NOMO-1 treated with dmso at 0.1 percent for 144 hours (cell line): ENCODE results near the gene EXOC3L4.
"Not testable (repeated sequence)": the region's sequence is repeated elsewhere in the genome, so short reads cannot be mapped to it uniquely, and the experiment has no call there.

Experiments
- DNase-seq: peaks from one replicate; lab custom pipeline; 2025; ENCODE audit not compliant: unreplicated experiment; lab: John Stamatoyannopoulos, UW

Gene EXOC3L4

DNA sequence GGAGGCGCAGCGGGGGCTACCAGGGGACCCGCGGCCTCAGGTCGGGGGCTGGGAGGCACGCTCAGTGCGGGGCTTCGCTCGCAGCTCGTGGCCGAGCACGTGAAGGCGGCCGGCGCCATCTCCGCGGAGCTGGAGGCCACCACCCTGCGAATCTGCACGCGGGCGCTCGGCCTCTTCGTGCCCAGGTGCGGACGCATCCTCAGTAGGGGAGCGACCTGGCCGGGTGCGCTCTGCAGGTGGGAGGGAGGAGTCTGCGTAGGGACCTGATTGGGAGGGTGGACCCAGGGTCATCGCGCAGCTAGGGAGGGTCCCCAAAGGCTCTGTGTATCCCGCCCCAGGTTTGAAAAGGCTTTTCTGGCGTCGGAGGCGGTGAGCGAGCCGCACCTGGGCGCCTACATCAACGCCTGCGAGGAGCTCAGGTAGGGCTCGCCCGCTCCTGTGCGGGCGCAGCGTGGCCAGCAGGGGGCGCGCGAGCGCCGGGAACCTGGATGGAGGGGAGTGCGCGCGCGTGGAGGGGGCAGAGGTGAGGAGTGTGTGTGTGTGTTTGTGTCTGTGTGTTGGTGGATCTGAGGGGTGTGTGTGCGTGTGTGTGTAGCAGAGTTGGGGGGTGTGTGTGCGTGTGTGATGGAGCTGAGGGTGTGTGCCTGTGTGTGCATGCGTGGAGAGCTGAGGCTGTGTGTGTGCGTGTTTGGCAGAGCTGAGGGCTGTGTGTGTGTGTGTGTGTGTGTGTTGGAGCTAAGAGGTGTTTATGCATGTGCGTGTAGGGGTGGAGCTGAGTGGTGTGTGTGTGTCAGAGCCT is 10.3 kb downstream of the EXOC3L4 start:
- peak; percentile 43 for DNase-seq

GRCh38 chr14:103105580-103106150 is 11.1 kb downstream of the EXOC3L4 start:
- no peak for DNase-seq

DNA sequence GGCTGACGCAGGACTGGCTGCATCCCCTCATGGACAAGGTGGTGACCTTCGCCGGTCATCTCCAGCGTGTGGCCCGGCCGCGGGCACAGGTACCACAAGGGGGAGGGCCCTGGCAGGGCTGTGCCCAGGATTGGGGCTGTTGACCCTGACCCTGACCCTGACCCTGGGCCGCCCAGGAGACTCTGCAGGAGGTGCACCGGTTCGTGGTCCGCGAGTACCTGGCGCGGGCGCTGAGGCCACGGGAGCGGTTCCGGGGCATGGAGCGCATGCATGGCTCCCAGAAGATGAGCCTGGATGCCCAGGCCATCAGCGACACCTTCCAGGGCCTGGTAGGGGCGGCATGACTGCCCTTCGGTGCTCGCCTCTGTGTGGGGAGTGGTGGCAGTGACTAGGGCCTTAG is 12.9 kb downstream of the EXOC3L4 start:
- DNase-seq, result no peak

- DNase-seq, result no peak
These were observed 13.6 kb downstream of the EXOC3L4 start for GRCh38 chr14:103107941-103108748.

GRCh38 chr14:103108749-103109207 is 14.3 kb downstream of the EXOC3L4 start:
- no peak for DNase-seq

- DNase-seq, result no peak
These were observed 15.3 kb downstream of the EXOC3L4 start for GRCh38 chr14:103109535-103110441.

DNA sequence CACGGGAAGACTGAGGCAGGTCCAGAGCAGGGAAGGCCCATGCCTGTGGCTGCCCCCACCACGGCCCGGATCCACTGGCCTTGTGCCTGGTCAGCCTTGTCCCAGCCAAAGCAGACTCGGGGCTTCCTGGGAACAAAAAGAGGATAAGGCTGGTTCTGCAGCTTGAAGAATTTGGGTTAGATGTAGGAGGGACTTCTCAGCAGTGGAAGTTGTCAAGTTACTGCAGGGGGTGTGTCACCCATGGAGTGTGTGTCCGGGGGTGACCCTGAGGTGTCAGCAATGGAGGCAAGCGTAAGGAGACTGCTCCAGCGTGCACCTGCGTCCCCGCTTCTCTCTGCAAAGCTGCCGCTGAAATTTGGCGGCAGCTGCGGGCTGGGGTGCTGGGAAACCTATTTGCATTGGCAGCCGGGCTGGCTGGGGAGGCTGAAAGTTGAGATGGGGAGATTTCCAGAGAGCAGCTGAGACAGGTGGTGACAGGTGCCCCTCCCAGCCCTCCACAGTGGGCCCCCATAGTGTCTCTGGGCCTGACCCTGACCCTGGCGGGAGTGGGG is 16.2 kb downstream of the EXOC3L4 start:
- DNase-seq, result no peak

DNA sequence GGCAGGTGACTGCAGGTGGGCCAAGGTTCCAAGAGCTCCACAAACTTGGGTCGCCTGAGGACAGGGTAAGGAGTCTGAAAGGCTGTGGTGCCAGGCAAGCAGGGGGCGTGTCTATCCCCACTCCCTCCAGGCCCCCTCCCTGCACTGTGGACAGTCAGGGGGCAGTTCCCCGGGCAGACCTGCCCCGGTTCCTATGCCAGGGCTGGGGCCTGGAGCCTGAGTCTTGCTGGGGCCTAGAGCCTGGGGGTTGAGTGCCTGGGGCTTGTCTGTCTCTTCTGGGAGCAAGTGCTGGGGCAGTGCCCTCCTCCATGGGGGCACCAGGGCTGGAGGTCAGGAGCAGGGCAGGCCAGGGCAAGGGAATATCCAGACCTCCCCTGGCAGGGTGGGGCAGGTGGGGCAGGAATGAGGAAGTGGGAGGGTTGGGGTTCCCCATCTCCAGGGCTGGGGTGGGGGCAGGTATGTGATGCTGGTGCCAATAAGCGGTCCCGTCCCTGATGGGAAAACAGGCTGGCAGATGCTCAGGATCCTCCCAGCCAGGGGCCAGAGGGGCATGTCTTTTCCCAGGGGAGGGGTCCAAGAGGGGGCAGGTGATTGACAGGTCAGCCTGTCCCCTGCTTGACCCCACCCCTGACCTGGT is 16.8 kb downstream of the EXOC3L4 start:
- DNase-seq, result no peak

DNA sequence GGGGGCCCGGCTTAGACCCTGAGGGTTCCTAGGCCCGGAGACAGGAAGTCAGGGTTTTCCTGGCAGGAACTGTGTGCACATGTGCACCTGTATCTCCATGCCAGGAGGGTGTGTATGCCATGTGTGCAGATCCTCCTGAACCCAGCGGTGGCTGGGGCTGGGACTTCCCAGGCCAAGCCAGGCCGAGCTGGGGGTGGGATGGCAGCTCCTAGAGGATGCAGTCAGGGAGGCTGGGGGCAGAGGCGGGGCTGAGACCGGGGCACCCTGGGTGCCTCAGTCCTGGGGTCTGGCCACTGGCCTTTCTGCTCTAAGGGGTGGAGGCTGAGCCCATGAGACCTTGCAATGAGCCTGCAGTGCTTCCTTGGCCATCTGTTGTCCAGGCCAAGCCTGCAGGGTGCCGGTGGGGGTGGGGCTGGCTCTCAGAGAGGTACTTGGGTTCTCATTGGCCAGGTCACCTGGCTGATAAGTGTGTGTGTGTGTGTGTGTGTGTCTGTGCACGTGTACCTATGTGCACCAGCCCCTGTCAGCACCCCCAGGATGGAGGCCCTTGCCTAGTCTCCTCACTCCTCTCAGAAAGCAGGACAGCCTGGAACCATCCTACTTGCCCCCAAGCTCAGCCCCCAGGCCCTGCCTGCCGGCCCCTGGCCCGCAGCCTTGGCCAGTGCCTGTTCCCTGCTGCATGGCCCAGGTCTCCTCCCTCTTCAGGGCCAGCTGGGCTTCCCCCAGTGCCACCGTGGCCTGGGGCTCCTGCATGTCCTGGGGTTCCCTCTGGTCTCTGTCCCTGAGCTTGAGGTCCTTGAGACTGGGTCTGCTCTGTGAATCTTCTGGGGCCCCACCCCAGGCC is 18.1 kb downstream of the EXOC3L4 start:
- DNase-seq, result no peak

DNA sequence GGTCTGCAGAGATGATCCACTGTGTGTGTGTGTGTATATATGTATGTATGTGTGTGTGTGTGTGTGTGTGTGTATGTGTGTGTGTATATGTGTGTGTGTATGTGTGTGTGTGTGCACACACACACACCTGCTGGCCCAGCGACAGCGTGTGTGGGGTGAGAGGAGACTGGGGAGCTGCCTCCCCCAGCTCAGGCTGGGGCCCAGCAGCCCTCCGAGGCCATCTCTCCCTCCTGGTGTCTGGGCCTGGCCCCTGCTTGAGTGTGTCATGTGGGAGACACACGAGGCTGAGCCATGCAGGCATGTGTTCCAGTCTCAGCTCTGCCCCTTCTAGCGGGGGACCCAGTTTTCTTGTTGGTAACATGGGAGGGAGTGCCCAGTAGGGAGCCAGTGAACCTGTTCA is 18.8 kb downstream of the EXOC3L4 start:
- DNase-seq, result no peak

DNA sequence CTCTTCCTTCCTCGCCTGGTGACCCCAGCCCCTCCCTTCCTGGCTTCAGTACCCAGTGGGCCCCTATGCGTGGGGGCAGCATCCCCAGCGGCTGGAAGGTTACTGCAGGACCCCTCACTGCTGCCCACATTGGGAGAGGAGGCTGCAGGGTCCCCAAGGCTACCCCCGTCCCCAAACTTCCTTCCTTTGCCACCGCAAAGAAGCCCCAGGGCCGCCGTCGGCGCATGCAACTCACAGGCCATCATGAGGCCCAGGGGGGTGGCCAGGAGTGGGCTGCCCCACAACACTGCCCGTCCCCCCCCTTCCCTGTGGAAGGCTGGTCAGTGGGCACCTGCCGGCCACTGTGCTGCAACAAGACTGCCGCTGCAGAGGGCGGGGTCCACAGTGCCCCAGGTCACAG is 19.2 kb downstream of the EXOC3L4 start:
- DNase-seq, result no peak

GRCh38 chr14:103115086-103115679 is 20.7 kb downstream of the EXOC3L4 start:
- DNase-seq, result not testable (repeated sequence)

- no peak for DNase-seq
These were observed 21.5 kb downstream of the EXOC3L4 start for GRCh38 chr14:103115845-103116572.

GRCh38 chr14:103116636-103117035 is 22.1 kb downstream of the EXOC3L4 start:
- no peak for DNase-seq

DNA sequence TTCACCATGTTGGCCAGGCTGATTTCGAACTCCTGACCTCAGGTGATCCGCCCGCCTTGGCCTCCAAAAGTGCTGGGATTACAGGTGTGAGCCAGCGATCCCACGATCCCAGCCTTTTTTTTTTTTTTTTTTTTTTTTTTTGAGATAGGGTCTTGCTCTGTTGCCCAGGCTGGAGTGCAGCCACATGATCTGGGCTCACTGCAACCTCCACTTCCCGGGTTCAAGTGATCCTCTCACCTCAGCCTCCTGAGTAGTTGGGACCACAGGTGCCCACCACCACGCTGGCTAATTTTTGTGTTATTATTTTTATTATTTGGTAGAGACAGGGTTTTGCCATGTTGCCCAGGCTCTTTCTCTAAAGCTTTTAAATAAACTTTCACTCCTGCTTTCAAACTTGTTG is 23.0 kb downstream of the EXOC3L4 start:
- not testable (repeated sequence) for DNase-seq

DNA sequence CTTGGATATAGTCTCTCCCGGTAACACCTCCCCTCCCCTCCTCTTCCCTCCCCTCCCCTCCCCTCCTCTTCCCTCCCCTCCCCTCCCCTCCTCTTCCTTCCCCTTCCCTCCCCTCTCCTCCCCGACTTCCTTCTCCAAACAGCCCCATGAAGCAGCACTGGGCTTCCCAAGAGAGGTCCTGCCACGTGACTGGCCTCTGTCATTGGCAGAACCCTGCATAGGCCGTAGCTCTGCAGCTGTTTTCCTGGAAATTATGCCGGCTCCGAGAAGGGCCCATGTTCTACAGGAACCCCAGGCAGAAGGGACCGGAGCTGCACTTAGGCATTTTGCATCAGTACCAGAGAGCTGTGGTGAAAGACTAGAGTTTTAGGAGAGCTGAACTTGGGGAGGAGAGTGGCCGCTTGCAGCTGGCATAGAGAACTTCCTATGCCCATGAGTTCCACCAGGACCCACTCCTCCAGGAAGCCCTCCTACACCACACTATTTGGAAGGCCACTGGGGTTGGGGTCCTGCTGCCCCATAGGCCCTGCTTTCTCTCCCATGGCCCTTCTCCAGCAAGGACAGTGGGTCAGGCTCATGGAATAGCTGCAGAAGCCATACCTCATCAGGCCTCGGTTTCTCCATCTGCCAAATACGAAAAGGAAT is 23.6 kb downstream of the EXOC3L4 start:
- no peak for DNase-seq

DNA sequence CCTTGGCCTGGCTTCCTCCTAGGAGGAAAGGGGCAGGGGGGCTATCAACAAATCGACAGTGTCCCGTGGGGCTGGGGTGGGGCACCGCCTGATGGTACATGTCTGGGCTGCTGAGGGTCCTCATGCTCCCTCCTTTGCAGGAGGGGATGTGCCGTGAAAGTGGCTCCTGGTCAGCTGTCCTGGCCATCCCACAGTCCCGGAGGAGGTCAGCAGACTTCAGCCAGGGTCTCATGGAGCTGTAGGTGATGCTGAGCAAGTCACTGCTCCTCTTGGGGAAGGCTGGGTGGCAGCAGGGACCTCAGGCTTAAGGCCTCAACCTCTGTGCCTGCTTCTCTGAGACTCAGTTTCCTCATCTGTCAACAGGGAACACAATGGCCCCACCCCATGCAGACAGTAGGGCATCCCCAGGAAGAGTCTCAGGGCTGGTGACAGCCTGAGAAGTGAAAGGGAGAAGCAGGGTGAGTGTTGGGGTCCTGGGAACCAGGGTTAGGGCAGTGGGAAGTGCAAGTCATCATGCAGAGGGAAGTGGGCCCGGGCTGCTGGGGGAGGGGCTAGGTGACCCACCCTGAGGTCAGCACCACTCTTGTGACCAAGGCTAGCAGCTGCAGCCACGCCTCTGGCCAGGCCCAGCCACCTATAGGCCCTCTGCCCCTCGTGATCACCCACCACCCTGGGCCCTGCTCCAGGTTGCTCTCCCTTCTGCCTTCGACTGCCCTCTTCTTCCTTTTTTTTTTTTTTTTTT is 24.3 kb downstream of the EXOC3L4 start:
- DNase-seq, result peak; percentile 93
